ENCODE measurements around the gene SERF2.
"Not testable (repeated sequence)": the region's sequence is repeated elsewhere in the genome, so short reads cannot be mapped to it uniquely, and the experiment has no call there.

The SERF2 gene

DNA sequence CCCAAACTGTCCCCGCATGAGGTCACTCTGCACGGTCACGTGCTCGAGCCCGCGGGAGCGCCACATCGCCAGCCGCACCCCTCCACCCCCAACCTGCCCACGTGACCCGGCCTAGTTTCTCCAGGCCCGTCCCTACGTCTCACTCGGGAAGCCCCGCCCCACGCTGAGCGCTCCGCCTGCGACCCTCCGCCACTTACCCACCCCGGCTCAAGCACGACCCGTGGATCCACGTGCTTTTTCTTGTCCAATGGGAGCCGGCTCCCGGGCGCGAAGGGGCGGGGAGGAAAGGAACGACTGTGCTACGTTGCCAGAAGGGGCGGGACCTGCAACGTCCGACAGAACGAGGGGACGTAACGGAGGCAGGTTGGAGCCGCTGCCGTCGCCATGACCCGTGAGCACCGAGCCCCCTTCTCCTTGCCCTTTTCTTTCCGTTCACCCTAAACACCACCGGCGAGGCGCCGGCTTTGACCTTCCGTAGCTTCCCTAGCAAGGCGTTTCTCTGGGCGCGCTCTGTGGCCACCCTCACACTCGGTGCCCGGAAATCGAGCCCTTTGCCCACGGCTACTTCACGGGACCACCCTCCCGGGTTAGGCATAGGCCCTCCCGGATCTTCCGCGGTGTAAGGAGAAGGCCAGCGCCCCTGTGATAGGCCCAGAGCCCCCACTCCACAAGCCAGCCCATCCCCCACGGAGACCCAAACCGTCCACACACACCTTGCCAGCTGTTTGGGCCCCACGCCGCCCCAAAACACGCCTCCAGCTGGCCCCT lies at the start of gene SERF2:
Gene SERF2, plus strand, starts transcription at position 328 of the 768 bp plus-strand sequence. Its CDS starts 57 bp downstream, at position 385.
- peak; percentile 100 for DNase-seq

DNA sequence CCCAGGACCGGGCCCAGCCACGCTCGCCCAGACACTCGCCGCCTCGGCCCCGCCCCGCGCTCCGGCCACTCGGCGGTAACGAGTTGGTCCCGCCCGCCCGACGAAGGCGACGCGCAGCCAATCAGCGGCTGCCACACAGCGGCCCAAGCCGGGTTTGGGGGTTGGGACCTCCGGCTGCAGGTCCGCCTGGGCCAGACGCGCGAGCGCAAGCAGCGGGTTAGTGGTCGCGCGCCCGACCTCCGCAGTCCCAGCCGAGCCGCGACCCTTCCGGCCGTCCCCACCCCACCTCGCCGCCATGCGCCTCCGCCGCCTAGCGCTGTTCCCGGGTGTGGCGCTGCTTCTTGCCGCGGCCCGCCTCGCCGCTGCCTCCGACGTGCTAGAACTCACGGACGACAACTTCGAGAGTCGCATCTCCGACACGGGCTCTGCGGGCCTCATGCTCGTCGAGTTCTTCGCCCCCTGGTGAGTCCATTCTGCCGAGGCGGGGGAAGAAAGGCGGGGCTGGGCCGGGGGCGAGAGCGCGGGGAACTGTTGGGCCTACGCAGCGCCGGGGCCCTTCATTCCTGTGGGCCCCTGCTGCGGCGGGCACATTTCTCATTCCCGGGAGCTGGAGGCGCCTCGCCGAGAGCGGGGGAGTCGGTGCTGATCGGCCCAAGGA lies 45.7 kb upstream of the SERF2 start, which contains the start of gene PDIA3:
Gene PDIA3, plus strand, starts transcription at position 194 of the 658 bp plus-strand sequence. Its CDS starts 102 bp downstream, at position 296.
- DNase-seq, result peak; percentile 87

DNA sequence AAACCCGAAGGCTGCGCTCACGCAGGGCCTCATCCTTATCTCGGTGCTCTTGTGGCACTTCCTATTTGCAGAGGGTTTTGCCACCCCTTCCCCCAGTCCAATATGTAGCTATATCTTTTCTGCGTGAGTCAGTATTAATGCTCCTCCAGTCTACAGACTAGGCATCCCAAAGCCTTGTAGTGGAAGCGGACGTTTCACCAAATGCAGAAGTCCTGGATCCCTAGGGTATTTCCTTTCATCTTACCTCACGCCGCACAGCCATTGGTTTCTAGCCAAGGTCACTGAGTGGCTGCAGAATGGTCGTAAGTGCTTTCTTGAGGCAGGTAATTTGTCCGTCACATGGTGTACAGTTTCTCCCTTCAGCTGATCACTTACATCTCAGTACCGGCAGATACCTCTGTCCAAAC lies 45.2 kb upstream of the SERF2 start:
- not testable (repeated sequence) for DNase-seq

DNA sequence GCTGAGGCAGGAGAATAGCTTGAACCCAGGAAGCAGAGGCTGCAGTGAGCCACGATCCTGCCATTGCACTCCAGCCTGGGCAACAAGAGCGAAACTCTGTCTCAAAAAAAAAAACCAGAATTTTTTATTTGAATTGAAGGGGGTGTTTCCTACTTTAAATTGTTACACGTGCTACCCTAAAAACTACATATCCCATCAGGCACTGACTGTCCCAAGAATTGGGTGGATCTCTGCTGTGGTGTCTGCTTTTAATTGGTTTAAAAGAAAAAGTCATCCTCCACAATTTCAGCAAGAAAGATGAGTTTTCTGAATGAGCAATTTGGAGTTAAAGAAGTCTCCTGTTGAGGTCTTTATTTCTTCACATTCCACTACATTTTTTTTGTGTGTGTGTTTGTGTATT lies 43.7 kb upstream of the SERF2 start:
- DNase-seq, result no peak

DNA sequence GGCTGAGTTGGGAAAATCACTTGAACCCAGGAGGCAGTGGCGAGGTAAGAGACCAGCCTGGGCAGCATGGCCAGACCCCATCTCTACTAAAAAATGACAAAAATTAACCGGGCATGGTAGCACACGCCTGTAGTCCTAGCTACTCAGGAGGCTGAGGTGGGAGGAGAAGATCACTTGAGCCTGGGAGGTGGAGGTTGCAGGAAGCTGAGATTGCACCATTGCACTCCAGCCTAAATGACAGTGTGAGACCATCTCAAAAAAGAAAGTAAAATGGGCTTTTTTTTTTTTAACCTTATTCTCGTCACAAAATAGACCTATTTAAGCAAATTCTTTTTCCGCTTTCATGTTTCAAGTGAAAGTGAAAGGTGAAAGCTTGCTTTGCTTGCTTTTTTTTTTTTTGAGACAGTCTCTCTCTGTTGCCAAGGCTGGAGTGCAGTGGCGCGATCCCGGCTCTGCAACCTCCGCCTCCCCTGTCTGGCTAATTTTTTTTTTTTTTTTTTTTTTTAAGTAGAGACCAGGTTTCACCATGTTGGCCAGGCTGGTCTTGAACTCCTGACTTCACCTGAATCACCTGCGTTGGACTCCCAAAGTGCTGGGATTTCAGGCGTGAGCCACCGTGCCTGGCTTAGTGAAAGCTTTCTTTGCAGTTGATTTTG lies 42.3 kb upstream of the SERF2 start:
- peak; percentile 46 for DNase-seq

DNA sequence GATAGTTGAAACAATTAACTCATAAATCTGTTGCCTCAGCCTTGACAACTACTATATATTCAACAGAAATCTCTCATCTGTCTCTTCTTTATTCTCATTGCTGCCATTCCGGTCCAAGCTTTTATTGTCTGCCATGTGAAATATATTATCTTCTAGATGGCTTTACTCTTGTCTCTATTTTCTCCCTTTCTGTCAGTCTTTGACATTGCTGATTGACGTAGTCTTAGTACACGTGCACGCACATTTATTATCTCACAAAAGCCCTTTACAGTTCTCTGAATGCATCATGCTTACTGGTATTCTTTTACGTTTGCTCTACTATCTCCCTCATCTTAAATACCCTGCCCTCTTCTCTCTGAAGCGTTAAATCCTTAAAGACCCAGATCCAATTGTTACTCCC lies 40.2 kb upstream of the SERF2 start:
- DNase-seq, result no peak

DNA sequence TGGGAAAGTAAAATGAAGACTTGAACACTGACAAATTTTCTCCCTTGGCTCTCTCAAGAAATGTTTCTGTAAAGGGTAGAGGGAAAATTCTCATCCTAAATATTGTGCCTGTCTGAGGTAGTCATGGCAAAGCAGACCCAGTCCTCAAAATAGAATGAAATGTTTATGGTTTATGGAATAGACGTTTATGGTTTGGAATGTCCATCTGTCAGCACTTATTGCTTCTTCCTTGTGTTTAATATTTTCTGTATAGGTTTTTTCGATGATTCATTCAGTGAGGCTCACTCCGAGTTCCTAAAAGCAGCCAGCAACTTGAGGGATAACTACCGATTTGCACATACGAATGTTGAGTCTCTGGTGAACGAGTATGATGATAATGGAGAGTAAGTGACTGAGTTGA lies 29.3 kb upstream of the SERF2 start:
- DNase-seq, result no peak

DNA sequence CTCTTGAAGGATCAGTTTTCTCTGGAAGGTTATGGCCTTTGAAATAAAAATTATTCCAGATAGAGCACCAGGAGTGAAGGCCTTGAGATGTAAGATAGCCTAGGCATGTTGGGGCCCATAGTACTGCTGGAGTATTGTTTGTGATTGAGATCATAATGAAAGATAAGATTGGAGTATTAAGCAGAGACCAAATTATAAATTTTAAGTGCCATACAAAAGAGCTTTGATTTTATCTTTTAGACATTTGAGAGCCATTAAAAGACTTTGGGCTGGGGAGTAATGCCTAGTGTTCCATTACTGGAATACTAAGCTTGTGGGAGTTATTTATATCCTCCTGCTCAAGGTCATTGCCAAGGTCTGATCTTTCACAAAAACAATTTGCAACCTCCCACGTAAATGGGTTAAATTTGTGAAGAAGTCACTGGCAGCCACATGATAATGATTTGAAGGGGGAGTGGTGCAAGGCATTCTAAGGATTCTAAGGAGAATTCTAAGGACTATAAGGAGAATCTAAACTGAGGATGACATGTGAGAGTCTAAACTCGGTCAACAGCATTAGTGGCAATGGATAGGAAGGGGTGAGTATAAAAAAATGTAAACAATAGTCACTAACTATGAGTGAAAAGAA lies 28.2 kb upstream of the SERF2 start:
- DNase-seq, result no peak

DNA sequence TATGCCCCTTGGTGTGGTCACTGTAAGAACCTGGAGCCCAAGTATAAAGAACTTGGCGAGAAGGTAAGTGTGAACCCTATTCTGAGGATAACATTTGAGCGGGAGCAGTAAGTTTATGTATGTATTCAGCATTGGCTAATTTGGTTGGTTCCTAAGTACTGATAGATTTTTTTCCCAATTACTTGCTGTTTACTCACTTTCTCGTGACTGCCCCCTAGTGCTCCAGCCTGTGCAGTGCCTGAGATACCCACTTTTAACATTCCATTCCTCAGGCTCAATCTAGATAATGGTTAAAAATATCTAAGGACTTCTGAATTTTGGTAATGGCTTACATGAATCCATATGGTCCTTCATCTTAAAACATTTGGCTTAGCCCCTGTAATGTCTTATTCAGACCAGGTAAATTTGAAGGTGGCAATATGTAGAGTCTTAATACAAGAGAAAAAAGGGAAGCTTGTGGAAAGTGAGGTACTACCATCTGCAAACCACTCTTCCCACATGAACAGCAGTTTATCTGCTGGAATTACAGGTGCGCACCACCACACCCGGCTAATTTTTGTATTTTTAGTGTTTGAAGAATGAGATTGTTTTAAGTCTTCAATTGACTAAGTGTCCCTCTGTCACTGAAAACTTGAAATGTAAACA lies 22.4 kb upstream of the SERF2 start:
- peak; percentile 66 for DNase-seq

DNA sequence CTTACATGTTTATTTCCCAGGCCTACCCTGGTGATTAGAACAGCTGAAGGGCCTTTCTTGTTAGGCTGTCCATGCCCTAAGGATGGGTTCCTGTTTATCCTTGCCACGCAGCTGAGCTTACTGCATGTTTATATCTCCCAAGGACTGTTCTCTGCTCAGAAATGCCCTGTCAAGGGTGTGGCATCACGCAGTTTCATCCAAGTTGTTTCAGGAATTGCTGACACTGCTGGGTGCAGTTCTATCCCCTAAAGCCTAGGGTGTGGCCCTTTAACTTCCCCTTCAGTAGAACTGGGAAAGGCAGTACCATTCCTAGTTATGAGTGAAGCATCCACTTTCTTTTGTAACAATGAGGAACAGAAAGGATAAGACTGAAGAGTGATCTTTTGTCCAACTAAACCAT lies 20.3 kb upstream of the SERF2 start:
- no peak for DNase-seq

DNA sequence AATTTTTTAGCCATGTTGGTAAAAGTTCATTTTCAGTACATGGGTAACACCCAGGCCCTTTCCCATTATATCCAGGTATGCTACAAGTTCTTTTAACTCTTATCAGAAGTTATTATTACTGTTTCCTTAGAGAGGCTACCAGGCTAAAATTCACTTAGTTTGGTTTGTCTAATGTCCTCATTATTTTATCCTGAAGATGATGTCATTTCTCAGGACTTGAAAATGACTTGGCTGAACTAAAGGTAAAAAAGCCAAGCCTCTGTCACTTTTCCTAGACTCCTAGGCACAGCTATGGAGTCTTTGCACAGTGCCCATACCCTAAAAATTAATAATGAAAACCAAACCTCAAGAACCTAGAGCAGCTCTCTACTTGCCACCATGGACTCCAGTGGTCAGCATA lies 19.5 kb upstream of the SERF2 start:
- no peak for DNase-seq

DNA sequence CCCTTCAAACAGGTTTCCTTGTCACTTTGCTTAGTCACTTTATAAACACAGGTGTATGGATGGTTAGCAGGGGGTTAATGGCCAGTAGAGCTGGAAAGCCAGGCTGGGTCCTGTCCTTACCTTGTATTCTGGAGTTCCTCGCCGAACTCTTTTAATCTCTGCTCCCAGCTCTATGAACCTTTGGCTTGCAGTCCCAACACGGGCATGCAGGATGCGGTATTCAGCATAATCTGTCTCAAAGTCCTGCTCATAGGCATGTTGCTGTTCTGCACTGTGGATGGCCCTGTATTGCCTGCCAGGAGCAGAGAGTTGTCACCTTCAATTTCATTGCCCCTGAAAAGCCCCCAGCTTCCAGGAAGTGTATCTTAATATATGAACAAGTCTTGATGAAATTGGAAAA lies 18.1 kb upstream of the SERF2 start:
- DNase-seq, result no peak

DNA sequence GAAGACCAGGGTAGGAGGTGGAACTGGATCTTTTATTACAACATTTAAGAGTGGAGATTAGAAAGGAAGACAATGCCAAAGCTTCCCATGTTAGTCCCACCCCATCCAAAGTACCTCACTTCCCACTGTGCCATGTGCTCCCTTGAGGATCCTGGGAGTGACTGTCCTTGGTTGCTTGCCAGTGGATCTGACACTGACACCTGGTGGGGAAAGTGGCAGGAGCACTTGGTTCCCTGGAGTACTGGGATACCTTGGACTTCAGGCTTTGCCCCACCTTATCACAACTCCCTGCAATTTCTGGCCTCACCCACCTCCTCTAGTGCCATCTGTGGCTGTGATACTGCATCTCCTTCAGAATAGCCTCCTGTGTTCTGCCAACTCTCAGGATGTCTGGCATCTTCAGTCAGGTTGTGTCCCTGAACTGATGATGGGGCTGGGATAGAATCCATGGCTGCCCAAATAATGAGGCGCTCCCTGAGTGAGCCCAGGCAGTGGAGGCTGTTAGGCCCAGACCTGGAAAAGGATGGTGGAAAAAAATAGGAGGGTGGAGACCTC lies 16.6 kb upstream of the SERF2 start:
- no peak for DNase-seq

DNA sequence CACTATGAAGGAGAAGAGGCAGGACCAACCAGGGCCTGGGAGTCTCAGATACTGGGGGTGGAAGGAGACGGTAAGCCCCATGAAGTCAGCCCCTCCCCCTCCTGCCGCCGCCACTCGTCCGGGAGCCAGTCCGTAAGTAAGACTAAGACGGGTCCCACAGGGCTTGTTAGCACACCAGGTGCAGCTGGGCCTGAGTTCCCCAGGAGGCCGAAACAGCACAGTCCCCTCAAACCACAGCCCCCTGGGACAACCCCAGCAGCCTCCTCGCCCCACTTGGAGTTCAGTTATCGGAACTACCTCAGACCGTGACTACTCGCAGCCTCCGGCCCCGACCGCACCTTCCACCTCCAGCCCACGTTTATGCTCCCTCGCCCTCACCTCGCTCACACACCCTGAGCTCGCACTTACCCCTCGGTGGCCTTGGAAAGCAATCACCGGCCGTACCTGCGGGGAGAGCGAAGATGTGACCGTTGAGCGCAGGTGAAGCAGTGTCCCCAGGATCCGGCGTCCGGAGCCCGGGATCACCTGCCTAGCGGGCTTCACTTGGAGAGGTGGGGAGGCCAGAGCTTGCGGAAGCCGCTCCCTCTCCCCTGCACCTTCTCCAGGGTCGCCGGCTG lies 15.9 kb upstream of the SERF2 start:
- peak; percentile 14 for DNase-seq

DNA sequence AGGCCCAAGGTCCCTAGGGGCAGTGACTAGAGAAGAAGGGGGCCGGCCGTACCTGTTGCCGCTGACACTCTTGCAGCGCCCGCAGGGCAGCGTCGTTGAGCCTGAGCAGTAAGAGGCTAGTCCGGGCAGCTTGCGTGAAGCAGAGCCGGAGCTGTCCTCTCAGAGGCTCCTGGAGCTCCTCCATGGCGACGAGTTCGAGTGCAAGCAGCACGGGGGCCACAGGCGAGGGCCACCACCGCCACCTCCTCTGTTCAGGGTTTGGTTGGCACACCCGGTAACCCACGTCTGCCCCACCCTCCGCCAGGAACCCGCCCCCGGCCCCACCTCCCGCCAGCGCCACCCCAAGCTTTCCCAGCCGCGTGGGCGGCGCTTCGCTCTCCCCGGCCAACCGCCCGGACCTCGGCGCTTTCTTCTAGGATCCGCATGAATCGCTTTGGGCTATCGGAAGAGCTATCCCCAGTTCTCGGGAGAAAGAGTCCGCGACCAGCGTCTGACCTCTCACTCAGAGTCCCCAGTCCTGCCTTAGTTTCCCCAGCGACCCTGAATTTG lies 15.3 kb upstream of the SERF2 start, which contains the start of gene ELL3:
Gene ELL3, minus strand, starts transcription at position 249 of the 549 bp plus-strand sequence. Its CDS starts 65 bp downstream, at position 184.
- peak; percentile 71 for DNase-seq

DNA sequence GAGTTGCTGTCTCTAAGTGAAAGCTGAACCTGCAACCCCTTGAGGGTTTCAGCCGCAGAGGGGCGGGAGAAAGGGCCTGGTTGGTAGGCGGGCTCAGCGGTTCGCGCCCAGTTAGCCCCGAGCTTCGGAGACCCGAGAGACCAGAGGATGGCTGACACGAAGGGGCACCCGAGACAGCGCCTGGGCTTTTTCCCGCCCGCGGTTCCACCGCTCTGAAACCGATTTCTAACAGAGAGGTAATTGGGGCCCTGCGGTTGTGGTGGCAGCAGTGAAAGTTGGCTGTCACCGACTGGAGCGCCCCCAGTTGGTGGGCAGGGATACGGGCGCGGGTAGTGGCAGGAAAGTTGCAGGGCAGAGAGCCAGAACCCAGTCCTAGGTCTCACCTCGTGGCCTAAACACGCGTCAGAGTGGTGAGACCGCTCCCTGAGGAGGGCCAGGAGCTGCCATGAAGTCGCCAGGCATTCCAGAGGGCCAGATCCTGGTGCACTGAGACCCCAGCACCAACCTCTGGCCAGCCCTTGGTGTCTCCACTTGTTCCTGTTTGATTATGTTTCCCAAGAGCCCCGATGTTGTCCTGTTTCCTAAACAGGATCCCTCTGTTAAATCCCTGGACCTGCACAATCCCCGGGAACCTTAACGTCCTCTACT lies 14.7 kb upstream of the SERF2 start:
- DNase-seq, result peak; percentile 85

DNA sequence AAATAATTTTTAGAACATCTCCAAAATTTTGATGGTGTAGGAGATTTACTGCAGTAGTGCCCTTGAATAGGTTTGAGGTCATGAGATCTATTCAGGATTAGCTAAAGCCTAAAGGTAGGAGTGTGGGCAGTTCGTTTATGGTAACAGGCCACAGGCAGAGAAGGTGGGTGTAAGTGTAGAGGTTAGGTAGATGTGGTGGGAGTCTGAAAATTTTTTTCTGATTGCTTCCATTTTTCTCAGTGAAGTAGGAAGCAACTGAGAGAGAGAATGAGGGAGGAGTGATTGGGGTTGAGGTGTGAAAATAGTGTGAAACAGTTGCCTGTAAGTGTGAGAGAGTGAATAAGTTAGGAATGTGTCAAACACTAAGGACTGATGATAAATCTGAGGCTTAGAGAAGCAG lies 13.1 kb upstream of the SERF2 start:
- DNase-seq, result no peak

DNA sequence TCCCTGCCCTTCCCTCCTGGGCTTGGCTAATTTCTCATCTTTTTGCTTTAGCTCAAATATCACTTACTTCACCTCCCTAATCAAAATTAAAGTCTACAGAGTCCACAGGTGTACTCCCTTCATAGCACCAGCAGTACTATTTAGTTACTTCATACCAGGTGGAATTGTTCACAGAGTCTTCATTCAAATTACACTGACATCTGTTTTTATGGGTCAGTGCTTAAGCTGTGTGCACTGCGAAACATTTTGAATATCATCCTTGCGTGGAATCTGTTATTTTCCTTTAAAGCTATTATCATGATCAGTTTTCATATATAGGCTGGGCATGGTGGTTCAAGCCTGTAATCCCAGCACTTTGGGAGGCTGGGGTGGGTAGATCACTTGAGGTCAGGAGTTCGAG lies 2.7 kb upstream of the SERF2 start:
- no peak for DNase-seq

DNA sequence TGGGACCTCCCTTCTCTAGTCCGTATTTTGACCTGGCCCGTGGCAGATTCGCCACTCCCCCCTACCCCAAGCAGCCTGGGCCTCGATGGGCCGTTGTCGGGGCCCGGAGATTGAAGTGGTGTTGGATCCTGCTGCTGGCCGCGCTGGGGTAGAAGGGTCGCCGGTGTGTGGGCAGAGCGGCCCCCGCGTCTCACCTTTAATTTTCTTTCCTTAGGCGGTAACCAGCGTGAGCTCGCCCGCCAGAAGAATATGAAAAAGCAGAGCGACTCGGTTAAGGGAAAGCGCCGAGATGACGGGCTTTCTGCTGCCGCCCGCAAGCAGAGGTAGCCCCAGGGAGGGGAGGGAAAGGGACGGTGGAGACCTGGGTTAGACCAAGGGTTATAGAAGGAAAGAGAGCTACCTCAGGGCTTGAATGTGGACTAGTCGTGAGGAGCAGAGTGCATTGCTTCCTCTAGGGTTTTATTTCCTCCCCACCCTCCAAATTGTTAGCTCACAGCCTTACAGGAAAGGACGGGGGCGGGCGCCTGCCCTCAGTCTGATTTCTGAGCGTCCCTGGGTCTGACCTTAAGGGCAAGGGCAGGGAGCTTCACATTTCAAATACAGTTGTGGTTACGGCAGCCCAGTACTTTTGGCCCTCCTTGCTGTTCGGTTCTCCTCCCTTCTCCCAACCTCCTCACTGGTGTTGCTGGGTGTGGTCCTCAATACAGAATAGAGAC lies 799 bp downstream of the SERF2 start:
- DNase-seq, result peak; percentile 27

DNA sequence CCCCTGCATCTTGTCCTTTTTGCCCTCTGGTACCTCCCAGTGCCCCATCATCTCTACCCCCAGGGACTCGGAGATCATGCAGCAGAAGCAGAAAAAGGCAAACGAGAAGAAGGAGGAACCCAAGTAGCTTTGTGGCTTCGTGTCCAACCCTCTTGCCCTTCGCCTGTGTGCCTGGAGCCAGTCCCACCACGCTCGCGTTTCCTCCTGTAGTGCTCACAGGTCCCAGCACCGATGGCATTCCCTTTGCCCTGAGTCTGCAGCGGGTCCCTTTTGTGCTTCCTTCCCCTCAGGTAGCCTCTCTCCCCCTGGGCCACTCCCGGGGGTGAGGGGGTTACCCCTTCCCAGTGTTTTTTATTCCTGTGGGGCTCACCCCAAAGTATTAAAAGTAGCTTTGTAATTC lies 1.5 kb downstream of the SERF2 start:
- no peak for DNase-seq
